Ishikawa (cell line): ENCODE results near the gene LANCL2.

Experiments used
- CEBPB ChIP-seq: IDR thresholded peaks from 2 replicates; pipeline ENCODE4 v1.6.1; 2012
- NFIC ChIP-seq: IDR thresholded peaks from 2 replicates; pipeline ENCODE4 v1.6.1; 2012
- TEAD4 ChIP-seq: IDR thresholded peaks from 2 replicates; pipeline ENCODE4 v1.6.1; 2012
- YY1 ChIP-seq: IDR thresholded peaks from 2 replicates; pipeline ENCODE4 v1.6.1; 2012; ENCODE audit warnings: low read depth
- TF ChIP-seq, protein P1 (sequence below): IDR thresholded peaks from 2 replicates; pipeline ENCODE4 v1.6.1; 2012; ENCODE audit warnings: low read depth, mild to moderate bottlenecking

DNA sequence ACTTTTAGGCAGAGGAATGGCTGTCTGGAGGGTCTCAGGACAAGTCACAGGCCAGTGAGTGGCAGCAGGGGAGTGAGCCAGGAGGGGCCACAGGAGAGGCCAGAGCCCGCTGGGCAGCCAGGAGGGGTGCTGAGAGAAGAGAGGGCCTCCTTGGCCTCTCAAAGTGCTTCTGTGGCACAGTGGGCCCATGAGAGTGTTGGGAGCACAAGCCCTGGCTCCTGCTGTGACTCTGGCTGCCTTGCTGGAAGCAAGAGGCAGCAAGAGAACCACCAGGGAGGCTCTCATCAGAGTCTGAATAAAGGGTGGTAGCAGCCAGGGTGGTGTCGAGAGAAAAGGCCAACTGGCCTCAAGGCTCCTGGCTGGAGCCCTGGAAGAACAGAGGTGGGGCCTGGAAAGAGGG lies 116.0 kb downstream of the LANCL2 start:
- TF ChIP-seq, protein P1, sequence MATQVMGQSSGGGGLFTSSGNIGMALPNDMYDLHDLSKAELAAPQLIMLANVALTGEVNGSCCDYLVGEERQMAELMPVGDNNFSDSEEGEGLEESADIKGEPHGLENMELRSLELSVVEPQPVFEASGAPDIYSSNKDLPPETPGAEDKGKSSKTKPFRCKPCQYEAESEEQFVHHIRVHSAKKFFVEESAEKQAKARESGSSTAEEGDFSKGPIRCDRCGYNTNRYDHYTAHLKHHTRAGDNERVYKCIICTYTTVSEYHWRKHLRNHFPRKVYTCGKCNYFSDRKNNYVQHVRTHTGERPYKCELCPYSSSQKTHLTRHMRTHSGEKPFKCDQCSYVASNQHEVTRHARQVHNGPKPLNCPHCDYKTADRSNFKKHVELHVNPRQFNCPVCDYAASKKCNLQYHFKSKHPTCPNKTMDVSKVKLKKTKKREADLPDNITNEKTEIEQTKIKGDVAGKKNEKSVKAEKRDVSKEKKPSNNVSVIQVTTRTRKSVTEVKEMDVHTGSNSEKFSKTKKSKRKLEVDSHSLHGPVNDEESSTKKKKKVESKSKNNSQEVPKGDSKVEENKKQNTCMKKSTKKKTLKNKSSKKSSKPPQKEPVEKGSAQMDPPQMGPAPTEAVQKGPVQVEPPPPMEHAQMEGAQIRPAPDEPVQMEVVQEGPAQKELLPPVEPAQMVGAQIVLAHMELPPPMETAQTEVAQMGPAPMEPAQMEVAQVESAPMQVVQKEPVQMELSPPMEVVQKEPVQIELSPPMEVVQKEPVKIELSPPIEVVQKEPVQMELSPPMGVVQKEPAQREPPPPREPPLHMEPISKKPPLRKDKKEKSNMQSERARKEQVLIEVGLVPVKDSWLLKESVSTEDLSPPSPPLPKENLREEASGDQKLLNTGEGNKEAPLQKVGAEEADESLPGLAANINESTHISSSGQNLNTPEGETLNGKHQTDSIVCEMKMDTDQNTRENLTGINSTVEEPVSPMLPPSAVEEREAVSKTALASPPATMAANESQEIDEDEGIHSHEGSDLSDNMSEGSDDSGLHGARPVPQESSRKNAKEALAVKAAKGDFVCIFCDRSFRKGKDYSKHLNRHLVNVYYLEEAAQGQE, result no peak
- no peak for TF ChIP-seq TEAD4
- TF ChIP-seq CEBPB, result no peak
- no peak for TF ChIP-seq NFIC
- no peak for TF ChIP-seq YY1
